SH-SY5Y (cell line): ENCODE data around the gene LYL1.

Experiments
- GATA2 ChIP-seq: IDR thresholded peaks from 2 replicates; pipeline ENCODE4 v1.6.1; 2011; ENCODE audit warnings: mild to moderate bottlenecking, low read depth, low read length
- GATA3 ChIP-seq: IDR thresholded peaks from 2 replicates; pipeline ENCODE4 v1.6.1; 2011; ENCODE audit warnings: low read depth, mild to moderate bottlenecking, low read length, moderate library complexity

Gene LYL1

DNA sequence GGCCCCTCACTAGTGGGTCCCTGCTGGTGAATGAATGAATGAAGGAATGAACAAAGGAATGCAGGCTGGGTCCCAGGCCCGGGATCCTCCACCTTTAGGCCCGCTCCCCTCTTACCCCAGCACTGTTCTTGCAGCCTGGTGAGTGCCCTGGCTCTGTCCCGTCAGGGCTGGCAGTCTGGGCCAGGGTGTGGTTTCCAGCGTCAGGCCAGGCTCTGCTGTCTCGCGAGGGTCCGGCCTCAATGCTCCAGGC, 317 bp downstream of the LYL1 start:
- TF ChIP-seq GATA3: no peak
- no peak for TF ChIP-seq GATA2

- no peak for TF ChIP-seq GATA2
These were observed 855 bp downstream of the LYL1 start for GRCh38 chr19:13101590-13102415.

DNA sequence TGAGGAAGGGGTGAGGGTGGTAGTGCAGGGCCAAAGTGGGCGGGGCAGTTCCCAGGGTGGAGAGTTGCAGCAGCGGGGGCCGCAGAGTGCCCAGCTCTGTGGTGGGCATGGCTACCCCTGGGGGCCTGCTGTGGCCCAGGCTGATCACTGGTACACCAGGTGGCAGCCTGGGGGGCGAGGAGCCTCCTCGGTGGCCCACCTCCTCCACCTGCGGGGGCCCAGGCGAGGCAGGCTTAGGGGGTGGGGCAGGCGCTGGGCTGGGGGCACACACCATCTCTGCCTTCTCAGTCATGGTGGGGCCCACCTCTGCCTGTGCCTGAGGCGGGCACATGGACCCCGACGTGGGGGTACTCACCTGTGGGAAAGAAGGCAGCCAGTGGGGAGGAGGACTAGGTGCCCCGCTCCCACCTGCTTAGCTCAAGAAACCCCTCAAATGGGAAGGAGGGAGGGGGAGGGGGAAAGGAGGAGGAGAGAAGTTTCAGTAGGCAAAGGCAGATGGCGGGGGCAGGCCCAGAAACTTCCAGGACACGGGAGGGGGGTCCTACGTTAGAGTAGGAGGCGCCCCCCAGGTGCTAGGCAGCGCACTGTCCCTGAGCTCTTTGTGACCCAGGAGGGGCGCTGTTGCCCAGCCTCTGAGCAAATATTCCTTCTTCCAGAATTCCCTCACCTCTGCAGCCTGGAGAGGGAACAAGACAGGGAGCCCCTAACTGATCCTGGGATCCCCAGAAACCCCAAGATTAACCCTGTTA, 1.6 kb downstream of the LYL1 start:
- TF ChIP-seq GATA2: no peak
- no peak for TF ChIP-seq GATA3

DNA sequence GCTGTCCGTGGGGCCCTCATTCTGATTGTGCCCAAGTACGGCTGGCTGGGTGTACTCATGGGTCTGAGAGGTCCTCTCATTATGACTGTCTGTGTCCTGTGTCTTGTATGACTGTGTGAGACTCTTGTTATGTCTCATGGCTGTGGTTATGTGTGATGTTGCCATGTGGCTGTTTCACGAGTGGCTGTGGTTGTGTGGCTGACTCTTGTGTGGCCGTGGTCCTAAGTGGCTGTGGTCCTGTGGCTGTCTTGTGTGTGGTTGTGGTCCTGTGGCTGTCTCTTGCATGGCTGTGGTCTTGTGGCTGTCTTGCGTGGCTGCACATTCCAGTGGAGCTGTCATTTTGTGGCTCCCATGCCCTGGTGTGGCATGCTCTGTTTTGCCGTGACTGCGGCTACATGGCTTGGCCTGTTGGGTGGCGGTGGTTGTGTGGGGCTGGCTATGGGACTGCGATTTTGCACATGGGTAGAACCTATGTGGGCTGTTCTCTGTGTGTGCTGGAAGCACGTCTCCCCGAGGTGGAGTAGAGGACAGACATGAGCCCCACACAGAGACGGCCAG, 2.5 kb downstream of the LYL1 start:
- no peak for TF ChIP-seq GATA2
- no peak for TF ChIP-seq GATA3

GRCh38 chr19:13099073-13099999, 3.3 kb downstream of the LYL1 start:
- TF ChIP-seq GATA2: no peak
- TF ChIP-seq GATA3: no peak

GRCh38 chr19:13098277-13099072, 4.2 kb downstream of the LYL1 start:
- TF ChIP-seq GATA2 (no peak), GATA3 (no peak)

DNA sequence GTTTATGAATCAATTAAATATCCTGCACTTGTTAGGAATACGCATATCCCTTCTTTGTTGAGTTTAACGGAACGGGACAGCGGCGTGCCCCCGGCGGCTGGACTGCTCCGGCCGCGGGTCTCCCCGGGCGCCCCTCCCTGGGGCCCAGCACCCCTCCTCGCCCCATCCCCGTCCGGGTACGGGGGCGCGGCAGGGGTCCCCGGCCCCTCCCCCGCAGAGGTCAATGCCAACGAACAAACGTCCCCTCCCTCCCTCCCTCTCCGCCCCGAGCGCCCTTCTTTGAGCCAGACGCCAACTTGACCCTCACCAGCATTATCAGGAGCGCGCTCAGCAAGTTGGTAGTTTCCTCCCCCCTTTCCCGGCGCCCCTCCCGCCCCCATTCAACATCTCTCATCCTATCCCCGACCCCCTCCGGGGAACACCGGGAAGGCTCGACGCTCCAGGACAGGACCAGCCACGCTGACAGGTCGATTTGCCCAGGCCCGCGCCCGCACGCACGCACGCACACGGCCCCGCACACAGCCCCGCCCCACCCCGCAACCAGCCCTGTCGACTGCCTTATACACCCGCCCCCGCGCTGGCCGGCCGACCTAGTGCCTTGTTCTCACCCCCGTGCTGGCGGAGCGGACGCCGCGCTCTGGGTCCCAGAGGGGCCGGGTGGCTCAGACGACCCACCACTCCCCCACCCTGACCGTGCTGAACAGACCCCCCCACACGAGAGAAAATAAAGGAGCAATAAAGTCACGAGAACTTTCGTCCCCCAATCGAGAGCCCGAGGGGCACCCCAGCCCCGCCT, 5.0 kb downstream of the LYL1 start:
- TF ChIP-seq GATA2: no peak
- no peak for TF ChIP-seq GATA3

GRCh38 chr19:13097033-13097462, 5.6 kb downstream of the LYL1 start:
- TF ChIP-seq GATA2: no peak
- TF ChIP-seq GATA3: no peak

- no peak for TF ChIP-seq GATA2
- TF ChIP-seq GATA3: no peak
These were observed 6.4 kb downstream of the LYL1 start for GRCh38 chr19:13095934-13096927.

DNA sequence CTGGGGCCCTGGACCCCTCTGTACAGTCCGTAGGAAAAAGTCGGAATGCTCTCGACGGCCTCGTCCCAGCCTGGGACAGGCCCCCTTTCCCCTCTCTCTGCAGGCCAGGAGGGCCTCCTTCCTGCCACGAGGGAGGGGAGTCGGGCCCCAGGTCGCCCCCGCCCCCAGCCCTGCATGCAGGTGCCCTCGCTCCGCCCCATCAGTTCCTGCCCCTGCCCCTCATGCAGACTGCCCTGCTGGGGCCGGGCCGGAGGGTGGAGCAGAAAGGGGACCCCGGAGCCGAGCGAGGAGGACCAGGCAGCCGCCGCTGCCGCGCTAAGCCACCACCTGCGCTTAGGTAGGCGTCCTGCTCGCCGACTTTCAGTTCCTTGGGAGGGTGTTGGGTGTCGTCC, 7.3 kb downstream of the LYL1 start:
- TF ChIP-seq GATA3 (no peak), GATA2 (no peak)

DNA sequence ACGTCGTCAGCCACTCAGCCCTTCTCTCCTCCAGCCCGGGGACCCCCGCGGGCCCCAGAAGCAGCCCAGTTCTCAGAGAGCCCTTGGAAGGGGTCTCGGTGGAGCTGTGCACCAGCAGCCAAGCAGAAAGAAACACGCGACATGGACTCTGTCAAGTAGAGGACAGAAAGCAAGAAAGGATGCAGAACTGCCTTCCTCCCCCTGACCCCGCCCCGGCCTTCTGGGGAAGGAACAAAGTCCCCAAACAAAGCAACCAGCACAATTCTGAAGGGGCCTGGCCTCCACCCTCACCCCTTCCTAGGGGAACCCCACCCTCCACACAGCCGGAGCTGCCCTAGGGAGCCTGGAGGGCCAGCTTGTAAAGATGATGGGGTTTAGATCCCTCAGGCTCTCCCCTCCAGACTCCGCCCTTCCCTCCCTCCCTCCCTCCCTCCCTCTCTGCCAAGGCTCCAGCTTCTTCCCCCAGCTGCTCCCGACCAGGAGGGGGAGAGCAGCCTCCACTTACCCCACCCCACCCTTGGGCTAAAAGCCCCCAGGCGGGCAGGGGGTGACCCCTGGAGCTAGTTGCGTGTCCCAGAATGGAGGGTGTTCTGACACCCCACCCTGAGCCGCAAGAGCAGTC, 7.8 kb downstream of the LYL1 start:
- no peak for TF ChIP-seq GATA3
- no peak for TF ChIP-seq GATA2
